ENCODE measurements around the gene IFNL1.
"Not testable (repeated sequence)": the region's sequence is repeated elsewhere in the genome, so short reads cannot be mapped to it uniquely, and the experiment has no call there.

IFNL1 gene

DNA sequence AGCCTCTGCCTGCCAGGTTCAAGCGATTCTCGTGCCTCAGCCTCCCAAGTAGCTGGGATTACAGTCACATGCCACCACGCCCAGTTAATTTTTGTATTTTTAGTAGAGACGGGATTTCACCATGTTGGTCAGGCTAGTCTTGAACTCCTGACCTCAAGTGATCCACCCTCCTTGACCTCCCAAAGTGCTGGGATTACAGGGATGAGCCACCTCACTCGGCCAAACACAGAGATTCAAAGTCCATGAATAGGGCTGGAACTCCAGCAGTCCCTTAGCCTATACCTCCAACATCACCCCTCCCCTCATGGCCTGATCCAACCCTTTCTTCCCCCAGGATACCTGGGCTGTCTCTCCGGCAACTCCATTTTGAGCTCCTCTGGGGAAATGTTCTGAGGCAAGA is 36.5 kb downstream of the IFNL1 start:
- DNase-seq, result not testable (repeated sequence)

DNA sequence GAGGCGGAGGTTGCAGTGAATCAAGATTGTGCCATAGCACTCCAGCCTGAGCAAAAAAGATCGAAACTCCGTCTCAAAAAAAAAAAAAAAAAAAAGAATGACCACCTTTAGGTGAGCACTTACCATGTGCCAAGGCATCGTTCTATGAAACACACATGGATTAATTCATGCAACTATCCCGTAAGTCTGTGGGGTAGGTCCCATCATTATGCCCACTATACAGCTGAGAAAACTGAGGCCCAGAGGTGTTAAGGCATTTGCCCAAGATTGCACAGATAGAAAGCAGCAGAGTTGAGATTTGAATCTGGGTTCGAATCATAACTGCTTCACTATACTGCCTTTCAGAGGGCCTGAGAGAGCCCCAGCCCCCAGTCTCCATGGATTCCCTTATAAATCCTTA is 37.3 kb downstream of the IFNL1 start:
- DNase-seq, result no peak

DNA sequence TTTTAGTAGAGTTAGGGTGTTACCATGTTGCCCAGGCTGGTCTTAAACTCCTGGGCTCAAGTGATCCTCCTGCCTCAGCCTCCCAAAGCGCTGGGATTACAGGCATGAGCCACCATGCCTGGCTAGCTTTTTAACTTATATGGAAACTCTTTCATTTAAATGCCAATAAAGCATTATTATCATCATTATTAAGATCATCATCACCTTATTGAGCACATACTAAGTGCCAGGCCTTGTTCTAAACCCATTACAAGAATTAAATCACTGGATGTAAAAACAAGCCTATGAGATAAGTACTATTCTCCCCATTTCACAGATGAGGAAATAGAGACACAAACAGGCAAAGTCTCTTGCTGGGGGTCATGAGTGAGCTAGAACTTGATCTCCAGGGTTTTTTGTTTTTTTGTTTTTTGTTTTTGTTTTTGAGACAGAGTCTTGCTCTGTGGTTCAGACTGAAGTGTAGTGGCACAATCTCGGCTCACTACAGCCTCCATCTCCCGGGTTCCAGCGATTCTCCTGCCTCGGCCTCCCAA is 38.3 kb downstream of the IFNL1 start:
- DNase-seq, result no peak

DNA sequence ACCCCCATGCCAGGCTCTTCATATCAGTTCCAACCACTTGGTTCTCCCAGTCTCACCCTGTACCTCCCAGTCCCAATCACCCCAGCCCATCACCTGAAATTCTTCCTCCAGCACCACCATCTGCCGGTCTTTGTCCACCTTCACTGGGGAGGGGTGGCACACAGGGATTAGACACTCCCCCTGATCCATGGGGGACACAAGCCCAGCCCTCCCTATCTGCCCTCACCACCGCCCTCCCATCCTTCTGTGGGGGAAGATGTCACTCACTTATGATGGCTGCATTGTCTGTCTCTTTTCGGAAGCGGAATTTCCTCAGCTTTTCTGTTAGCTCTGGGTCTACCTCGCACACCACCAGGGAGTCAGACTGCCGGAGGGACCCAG is 39.0 kb downstream of the IFNL1 start:
- peak in 3 of 6 experiments; percentile 21 to 64 (median 42) for DNase-seq

DNA sequence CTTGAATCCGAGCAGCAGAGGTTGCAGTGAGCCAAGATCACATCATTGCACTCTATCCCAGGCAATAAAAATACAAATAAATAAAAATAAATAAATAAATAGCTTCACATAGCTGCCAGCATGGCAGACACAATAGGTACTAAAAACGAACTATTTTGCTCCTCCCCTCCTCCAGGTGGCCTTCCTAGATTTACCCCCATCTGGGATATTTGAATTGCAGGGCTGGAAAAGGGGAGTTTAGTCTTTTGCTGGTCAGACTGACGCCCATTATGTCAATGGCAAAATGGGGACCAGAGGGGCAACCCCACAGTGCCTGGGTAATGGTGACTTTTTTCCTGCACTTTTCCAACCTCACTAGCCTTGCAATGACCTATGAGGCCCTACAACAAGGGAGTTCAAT is 40.3 kb downstream of the IFNL1 start:
- no peak for DNase-seq

DNA sequence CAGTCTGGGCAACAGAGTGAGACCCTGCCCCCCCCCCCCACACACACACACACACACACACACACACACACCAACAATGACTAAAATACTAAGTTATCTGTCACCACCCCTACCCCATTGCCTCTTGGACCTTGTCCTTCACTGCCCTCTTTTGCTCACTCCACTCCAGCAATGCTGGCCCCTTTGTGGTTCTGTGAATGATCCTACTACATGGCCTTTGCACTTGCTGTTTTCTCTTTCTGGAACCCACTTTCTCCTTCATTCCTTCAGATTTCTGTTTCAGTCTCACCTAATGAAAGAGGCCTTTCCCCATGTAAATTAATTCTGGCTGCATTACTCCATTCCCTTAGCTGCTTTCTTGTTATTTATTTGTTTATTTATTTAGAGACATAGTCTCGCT is 43.5 kb downstream of the IFNL1 start:
- no peak for DNase-seq

DNA sequence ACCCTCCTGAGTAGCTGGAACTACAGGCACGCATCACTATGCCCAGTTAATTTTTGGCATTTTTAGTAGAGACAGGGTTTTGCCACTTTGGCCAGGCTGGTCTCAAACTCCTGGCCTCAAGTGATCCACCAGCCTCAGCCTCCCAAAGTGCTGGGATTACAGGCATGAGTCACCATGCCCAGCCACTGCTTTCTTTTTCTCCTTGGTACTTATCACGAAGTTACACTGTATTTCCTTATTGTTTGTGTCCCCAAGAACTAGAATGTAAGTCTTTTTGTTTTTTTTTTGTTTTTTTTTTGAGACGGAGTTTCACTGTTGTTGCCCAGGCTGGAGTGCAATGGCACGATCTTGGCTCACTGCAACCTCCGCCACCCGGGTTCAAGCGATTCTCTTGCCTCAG is 43.9 kb downstream of the IFNL1 start:
- DNase-seq, result not testable (repeated sequence)

DNA sequence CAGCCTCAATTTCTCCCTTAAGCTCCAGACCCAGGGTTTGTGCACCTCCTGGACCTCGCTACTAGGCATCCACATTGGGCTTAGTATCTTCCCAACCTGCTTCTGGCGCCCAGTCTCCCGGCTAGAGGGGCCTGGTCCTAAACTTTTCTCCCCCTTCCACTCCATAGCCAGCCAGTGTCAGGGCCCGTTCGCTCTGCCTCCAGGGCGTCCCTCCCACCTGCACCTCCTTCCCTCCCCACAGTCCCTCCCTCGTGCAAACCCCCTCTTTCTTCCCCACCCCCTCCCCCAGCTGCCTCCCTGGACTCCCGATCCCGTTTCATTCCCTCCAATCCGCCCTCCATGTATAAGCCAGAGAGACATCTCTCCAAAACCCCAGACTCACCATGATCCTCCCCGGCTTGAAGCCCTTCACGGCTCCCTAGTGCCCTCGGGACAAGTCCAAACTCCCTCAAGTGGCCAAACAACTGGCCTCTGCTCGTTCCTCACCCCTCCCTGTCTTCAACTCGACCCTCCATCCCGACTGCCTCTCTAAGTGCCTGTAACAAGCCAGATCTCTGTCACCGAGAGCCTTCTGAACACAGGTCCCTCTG is 45.0 kb downstream of the IFNL1 start:
- peak in 1 of 6 experiments; percentile 37 for DNase-seq

DNA sequence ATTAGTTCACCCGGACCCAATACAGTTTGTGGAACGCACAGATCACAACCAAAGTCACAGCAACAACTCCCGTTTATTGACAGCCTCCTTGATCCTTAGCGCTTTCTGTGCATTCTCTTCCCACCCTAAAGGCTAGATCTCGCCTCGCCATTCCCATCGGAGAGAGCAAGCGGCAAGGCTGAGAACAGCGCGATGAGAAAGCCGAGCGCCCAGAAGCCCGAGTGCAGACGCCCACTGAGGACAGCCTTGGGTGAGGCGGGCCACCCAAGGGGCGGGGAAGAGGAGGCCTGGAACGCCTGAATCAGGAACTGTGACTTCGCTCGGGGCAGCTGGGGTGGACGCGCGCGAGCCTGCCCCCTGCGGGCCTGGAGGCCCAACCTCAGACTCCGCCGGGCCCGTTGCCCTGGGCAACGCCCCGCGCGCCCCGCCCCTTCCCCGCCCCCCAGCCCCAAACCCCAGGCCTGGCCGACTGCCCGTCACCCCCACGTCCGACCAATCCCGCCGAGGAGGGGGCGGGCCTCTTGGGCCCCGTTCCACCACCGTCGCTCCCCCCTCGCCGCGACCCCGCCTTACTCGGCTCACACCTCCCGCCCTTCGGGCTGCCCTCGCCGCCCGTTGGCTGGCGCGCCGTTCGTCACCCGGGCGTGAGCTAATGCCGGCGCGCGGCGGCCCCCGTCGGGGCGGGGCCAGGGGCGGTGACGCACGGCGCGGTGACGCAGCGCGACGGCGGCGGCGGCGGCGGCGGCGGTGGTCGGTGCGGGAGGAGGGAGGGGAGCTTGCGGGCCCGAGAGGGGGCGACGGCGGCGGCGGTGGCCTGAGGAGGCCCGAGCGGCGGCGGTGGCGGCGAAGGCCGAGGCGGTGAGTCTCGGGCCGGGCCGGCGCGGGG is 45.8 kb downstream of the IFNL1 start, which contains the start of gene SAMD4B:
TSS of gene SAMD4B (plus strand) at position 703 of the 886 bp plus-strand sequence. CDS start 14,473 bp downstream, outside the sequence.
- peak; percentile 98 to 100 (median 99) for DNase-seq

DNA sequence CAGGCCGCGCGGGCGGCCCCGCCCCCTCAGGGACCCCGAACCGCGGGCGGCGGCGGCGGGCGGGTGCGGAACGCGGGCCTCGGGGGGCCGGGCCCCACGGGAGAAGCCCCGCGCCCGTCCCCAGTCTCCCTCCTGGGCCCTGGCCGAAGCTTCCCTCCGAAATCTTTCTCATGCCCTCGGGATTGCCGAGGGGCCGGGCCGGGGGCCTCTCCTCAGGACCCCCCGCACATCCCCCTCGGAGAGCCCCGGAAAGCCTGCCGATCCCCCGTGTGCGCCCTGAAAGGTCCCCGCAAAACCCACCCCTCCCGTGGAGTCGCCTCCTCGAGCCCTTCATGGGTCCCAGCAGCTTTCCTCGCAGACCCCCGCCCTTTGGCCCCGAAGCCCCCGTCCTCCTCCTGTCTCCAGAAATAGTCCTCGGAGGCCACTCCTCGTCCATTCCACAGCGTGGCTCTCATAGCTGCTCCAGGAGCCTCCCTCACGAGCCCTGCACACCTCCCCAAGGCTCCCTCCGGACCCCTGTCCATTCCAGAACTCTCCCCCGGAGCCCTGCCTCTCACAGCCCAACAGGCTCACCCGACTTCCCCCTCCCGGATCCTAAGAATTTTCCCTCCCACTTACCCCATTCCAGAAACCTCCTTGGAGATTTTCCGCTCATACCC is 46.6 kb downstream of the IFNL1 start:
- peak in 1 of 6 experiments; percentile 13 for DNase-seq

DNA sequence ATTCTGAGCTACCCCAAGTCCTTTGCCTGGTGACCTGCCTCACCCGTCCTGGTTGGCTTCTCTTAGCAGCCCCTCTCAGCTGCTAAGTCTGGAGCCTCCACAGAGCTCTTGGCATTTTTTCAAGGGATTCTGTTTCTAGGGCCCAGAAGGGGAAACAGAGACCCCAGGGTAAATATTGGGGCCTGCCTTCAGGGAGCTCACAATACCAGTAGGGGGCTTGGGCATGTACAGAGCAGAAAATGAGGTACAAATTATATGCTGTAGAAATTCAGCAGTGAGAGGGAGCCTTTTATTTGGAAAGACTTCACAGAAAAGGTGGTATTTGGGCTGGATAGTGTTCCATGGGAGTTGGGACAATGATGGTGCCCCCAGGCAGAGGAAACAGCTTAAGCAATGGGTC is 49.7 kb downstream of the IFNL1 start:
- no peak for DNase-seq

DNA sequence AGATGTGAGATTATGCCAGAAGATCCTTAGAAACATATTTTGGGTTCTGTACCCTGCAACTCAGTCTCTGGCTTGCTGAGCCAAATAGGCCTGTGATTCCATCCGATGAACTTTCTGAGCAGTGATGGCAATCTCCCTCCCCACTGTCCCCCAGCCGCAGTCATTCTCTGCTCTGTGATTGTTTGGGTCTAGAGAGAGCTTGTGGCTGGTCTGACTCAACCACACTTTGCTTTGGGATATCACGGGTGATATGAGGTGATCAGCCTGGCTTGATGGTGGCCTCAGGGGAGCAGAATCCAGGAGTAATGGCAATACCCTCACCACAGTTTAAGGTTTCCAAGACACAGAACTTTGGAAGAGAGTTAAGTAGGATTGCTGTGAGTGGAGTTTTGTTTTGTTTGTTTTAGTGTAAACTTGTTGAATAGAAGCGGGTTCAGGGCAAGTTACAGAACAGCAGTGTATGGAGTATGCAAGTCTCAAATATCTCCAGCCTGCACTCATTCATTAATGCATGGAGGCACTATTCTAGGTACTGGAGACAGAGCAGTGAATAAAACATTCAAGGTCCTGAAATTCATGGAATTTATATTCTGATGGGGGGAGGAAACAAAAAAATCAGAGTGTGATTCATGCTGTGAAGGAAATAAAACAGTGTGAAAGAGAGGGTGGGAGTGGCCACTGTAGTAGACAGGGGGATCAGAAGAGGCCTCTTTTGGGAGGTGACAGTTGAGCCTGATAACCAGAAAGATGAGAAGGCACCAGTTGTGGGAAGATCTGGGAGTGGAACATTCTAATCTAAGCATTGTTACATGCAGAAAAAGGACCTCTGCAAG is 51.3 kb downstream of the IFNL1 start:
- DNase-seq, result no peak

Data from stimulated activated naive CD4-positive, alpha-beta T cell (primary cell).